Erythroblast (primary cell): Measurements from ENCODE around the gene TSPO2.

Experiments
- GATA1 ChIP-seq: IDR thresholded peaks from 2 replicates; pipeline ENCODE4 v1.6.1; 2011; ENCODE audit warnings: low read depth, mild to moderate bottlenecking, control low read depth, low read length, moderate library complexity
- POLR2A ChIP-seq: IDR thresholded peaks from 2 replicates; pipeline ENCODE4 v1.6.1; 2011; ENCODE audit warnings: mild to moderate bottlenecking, low read length

DNA sequence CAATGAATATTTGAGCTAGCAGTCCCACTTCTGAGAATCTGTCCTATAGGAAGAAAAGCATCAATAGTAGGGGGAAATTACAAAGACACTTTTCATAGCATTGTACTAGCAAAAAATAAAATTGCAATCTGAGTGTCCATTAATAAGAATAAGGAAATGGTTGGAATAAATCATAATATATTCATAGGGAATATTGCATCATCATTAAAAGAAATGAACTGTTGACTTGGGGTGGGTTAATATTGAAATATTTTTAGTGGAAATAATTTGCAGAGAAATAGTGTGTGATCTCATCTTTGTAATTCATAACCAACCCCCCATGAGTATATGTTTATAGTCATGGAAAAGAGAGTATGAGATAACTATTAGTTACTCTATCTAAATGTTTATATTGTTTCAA lies 42.9 kb downstream of the TSPO2 start:
- no peak for TF ChIP-seq POLR2A
- TF ChIP-seq GATA1: no peak
